Measurements from ENCODE around the gene NOP53.
"Not testable (repeated sequence)": the region's sequence is repeated elsewhere in the genome, so short reads cannot be mapped to it uniquely, and the experiment has no call there.

The NOP53 gene

GRCh38 chr19:47755065-47755761 is 9.9 kb downstream of the NOP53 start:
- DNase-seq: no peak

DNA sequence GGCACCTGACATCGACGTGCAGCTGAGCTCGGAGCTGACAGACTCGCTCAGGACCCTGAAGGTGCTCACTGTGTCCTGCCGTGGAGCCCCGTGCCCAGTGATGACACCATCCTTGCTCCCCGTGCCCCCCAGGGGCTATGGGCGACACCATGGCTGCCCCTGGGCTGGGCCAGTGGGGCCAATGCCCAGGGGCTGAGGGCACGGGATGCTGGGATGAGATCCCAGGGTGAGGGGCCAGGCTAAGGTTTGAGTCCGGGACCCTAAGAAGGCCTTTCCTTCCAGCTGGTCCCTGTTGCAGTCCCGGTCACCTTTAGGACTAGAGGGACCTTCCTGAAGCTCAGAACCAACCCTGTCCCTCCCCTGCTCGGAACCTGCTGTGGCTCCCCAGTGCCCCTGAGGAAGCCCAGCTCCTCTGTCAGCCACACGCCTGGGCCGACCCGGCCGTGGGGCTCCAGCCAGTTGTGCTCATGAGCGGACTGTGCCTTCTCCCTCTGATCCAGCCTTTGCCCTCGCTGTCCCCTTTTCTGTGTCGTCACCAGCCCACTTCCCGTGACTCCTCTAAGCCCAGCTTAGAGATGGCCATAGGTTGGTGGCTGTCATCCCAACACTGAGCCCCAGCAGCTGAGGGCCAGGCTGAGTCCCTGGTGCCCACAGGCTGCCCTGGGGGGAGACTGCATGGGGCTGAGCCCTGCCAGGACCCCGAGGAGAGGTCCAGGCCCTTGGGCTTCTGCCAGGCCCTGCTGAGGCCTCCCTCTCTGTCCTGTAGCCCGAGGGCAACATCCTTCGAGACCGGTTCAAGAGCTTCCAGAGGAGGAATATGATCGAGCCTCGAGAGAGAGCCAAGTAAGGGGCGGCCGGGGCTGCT is 10.6 kb downstream of the NOP53 start:
- no peak for DNase-seq

GRCh38 chr19:47756627-47756929 is 11.2 kb downstream of the NOP53 start:
- DNase-seq: no peak

DNA sequence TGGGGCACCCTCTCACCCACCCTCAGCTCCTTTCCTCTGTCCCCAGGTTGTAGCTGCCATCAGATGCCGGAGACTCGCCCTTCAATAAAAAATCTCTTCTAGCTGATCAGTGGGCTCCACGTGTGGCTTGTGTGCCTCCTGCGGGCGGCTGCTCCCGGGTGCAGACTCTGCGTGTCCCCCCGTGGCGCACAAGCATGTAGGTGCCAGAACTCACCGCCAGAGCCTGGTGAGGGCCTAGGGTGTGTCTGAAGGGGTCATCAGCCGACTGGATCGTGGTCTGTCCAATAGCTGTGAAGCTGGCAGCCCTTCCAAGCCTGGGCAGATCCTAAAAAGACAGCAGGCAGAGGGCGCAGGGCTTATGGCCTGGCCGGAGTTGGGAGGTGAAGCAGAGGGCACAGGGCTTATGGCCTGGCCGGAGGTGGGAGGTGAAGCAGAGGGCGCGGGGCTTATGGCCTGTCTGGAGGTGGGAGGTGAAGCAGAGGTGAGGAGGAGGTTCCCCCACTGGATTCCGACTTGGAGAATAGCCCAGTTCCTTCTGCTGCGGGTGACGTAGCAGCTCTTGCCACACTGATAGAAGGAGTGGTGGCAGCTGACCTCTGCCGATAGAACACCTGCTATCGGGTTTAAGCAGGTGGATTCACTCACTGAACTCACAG is 11.7 kb downstream of the NOP53 start:
- no peak for DNase-seq

- no peak for DNase-seq
These were observed 12.5 kb downstream of the NOP53 start for GRCh38 chr19:47757617-47758442.

DNA sequence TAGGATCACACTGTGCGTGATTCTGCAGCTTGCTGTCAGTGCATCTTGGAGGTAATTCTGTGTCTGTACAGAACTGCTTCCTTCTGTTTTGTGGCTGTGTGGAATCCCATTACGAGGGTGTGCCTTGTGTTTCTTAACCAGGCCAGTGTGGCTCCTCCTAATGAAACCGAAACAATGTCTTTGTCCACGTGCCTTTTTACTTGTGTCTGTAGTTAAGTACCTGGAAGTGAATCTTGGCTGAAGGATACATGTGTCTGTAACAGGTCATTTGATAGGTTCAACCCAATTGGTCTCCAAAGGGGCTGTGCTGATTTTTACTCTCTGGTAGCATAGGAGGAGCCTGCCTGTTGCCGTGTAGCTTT is 13.1 kb downstream of the NOP53 start:
- no peak for DNase-seq

GRCh38 chr19:47760632-47760999 is 15.3 kb downstream of the NOP53 start:
- DNase-seq: no peak

- DNase-seq: no peak
These were observed 16.2 kb downstream of the NOP53 start for GRCh38 chr19:47761566-47761965.

DNA sequence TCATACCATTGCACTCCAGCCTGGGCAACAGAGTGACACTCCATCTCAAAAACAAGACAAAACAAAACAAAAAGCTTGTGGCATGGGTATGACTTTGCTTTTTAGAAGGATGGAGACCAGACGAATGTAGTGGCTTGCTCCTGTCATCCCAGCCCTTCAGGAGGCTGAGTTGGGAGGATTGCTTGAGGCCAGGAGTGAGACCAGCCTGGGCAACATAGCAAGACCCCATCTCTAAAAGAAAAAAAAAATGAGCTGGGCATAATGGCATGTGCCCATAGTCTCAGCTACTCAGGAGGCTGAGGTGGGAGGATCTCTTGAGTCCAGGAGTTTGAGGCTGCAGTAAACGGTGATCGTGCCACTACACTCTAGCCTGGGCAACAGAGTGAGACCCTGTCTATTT is 16.8 kb downstream of the NOP53 start:
- no peak for DNase-seq

GRCh38 chr19:47762615-47763308 is 17.4 kb downstream of the NOP53 start:
- no peak for DNase-seq

DNA sequence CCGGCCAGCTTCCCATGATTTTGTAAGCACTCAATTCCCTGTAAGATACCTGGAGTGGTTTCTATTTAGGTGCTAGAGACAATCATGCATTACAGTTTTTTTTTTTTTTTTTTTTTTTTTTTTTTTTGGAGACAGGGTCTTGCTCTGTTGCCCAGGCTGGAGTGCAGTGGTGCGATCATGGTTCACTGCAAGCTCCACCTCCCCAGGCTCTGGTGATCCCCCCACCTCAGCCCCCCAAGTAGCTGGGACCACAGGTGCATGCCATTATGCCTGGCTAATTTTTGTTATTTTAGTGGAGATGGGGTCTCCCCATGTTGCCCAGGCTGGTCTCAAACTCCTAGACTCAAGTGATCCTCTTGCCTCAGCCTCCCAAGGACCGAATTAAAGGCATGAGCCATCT is 19.4 kb downstream of the NOP53 start:
- DNase-seq: not testable (repeated sequence)

DNA sequence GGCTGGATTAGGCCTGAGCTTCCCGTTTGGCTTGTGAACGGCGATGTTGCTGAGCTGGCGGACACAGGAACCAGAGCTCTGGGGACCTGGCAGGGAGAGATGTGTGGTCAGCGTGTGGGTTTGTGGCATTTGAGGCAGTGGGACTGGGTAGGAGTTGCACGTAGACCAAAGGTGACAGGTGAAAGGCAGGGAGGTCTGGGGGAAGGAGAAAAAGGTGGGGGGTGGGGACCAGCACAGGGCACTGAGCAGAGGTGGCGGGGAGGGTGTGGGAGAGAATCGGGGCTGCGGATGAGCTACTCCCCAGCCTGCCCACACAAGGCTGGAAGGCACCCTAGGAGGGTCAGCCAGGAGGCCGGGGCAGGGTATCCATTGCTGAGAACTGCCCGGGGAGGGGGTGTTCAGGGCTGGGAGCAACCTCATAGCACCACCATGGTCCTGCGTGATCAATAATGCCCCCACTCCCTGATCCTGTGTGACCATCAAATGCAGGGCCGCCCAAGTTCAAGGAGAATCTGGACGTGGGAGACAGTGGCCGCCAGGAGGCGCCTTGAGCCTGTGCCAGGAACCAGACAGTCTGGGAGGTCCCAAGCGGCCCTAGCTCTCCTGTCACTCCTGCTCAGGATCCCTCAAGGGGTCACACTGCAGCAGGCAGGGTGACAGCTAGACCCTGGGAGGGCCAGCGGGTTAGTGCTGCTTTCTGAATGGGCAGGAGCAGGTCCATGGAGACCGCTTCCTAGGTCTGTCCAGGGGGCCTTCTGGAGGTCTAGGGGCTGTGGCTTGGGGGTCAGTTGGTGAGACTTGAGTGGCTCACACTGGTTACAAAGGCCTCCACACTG is 20.4 kb downstream of the NOP53 start:
- peak; percentile 50 for DNase-seq

GRCh38 chr19:47766359-47766620 is 20.9 kb downstream of the NOP53 start:
- no peak for DNase-seq

GRCh38 chr19:47766670-47767069 is 21.3 kb downstream of the NOP53 start:
- DNase-seq: no peak

DNA sequence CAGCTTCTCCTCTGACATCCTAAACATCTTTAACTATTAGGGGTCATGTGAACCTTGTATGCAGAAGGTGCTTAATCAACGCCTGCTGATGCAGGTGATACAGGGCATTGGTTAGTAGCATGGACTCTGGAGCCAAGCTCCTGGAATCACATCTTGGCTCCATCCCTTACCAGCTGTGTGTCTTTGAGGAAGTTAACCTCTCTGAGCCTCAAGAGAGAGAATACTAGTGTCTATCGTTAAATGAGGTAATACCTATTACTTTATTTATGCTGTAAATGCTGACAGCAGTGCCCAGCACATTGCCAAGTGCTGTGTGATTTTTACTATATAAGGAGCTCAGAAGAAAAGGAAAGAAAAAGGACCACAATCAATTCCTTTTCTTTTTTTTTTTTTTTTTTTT is 22.0 kb downstream of the NOP53 start:
- no peak for DNase-seq

DNA sequence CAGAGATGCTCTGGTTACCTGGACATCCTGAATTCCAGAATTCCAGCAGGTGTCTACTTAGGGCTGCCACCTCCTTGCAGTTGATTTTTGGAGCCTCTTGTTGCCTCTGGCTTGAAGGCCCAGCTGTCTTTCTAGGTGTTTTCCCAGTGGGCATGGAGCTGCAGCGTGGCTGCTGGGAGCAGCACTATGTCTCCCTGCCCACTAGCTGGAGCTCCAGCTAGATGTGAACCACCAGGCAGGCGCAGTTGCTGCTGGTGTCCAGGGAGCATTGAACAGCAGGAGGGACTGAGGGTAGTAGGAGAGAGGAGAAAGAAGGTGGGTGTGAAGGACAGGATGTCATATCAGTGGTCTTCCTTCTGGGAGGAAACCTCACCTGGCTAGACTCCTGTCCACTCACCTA is 23.3 kb downstream of the NOP53 start:
- no peak for DNase-seq

DNA sequence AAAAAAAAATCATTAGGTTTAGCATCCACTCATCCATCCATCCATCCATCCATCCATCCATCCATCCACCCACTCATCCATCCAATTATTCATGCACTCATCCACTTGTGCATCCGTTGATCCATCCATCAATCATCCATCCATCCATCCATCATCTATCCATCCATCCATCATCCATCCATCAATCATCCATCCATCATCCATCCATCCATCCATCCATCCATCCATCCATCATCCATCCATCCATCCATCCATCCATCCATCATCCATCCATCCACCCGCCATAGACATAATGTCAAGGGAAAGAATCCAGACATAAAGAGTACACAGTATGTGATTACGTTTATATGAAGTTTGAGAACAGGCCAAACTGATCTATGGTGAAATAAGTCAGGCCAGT is 24.2 kb downstream of the NOP53 start:
- DNase-seq: no peak

DNA sequence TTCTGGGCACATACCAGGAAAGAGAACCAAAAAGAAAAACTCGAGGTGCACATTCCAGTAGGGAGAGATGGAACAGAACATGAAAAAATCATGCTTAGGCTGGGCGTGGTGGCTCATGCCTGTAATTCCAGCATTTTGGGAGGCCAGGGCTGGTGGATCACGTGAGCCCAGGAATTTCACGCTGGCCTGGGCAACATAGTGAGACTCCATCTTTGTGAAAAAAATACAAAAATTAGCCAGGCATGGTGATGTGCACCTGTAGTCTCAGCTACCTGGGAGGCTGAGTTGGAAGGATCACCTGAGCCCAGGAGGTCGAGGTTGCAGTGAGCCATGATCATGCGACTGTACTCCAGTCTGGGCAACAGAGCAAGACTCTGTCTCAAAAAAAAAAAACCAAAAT is 25.9 kb downstream of the NOP53 start:
- not testable (repeated sequence) for DNase-seq

- no peak for DNase-seq
These were observed 31.2 kb downstream of the NOP53 start for GRCh38 chr19:47776568-47776967.

- not testable (repeated sequence) for DNase-seq
These were observed 32.1 kb downstream of the NOP53 start for GRCh38 chr19:47777245-47778048.
